ENCODE measurements around the gene MPG.

The MPG gene

DNA sequence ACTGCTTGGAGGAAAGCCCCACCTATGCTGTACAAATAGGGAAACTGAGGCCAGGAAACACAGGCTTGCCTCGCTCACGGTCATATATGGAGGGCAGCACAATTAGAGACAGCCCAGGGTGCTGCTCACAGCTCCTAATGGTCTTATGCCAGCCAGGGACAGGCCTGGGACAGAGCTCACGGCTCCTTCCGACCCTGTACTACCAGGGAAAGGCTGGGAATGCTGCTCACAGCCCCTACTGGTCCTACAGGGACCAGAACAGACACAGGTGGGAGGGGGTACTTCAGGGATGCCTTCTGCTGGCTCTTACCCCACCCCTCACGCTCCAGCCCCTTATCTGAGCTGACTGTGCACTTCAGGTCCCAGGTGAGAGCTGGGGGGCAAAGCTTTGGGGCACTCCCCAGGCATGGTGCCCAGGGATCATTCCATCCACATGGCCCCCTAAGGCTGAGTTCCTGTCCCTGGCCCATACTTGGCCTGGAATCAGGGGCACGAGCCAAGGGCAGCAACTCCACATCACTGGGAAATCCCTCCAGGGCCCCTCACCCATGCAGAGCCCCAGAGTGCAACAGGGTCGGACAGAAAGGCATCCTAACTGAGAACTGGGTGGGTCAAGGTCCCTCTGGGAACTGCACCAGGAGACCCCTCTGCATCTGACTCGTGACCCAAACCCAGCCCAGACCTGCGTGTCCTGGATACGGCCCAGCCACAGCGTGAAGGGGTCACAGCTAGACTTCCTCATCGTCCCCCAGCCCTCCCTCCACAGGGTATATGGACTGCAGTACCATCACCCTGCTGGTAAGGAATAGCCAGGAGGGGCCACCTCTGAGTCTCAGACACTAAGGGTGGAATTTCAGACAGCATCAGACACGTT is 11.5 kb upstream of the MPG start:
- FAIRE-seq, result no peak
- no peak for DNase-seq (ENCODE audit: low spot score)

GRCh38 chr16:67183-67791 is 10.7 kb upstream of the MPG start:
- FAIRE-seq (no peak), DNase-seq (ENCODE audit: low spot score) (no peak)

DNA sequence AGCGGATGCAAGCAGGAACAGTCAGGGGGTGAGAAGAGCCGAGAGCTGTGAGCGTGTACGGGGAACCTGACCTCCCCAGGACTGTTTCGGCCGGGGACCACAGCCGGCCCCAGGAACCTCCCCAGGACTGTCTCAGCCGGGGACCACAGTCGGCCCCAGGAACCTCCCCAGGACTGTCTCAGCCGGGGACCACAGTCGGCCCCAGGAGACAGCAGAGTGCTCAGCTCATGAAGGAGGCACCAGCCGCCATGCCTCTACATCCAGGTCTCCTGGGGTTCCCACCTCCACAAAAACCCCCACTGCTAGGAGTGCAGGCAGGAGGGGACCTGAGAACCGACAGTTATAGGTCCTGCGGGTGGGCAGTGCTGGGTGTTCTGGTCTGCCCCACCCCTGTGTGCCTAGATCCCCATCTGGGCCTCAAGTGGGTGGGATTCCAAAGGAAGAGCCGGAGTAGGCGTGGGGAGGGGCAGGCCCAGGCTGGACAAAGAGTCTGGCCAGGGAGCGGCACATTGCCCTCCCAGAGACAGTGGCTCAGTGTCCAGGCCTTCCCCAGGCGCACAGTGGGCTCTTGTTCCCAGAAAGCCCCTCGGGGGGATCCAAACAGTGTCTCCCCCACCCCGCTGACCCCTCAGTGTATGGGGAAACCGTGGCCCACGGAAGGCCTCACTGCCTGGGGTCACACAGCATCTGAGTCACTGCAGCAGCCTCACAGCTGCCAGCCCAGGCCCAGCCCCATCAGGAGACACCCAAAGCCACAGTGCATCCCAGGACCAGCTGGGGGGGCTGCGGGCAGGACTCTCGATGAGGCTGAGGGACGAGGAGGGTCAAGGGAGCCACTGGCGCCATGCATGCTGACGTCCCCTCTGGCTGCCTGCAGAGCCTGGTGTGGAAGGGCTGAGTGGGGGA is 9.9 kb upstream of the MPG start:
- no peak for FAIRE-seq
- no peak for DNase-seq (ENCODE audit: low spot score)

- no peak for DNase-seq (ENCODE audit: low spot score)
- FAIRE-seq, result no peak
Measured at GRCh38 chr16:69181-69580, 8.8 kb upstream of the MPG start.

DNA sequence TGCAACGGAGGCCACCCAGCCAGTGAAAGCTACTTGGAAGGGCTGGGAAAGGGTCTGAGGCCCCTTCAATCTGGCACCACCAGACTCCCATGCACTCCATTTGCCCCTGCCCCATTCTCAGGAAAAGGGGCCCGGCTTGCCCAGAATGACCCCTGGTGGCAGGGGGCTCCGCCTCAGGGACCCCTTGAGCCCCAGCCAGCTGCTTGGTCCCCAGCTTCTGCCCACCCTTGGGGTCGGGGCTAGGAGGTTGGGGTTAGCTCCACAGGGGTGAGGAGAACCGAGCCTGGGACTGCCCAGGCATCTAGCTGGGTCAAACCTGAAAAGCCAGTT is 6.8 kb upstream of the MPG start:
- FAIRE-seq, result no peak

DNA sequence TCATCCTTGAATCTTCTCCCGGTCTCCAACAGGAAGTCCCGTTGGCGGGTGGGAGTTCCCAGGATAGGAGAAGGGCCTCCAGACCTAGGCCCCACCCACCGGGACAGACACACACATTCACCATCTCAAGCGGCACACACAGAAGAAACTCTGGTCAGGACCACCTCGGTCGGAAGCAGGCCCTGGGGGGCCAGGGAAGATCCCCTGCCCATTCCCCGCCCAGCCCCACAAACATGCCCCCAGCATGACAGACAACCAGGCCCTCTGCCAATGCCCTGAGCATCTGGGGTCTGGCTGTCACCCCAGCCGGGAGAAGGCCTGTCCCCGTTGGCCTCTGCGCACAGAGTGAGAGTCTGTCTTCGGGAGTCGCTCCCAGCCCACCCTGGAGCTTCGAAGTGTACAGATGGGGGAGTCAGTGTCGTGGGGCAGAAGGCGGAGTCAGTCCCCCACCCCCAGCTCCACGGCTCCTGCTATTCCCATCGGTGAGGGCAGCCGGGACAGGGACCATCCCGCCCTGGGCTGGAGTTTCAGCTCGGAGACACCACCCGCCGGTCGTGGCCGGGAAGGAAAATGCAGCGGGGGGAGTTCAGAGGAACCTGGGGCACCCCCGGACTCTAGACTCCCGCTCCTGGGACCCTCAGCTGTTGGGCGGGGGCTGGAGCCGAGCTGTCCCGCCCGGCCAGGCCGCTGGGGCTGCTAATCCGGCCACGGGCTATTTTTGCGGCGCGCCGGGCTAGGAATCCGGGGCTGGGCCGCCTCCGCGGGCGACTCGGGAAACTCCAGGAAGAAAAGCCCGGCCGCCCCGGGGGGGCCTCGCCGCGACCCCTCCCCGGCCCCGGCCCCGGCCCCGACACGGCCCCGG is 6.3 kb upstream of the MPG start:
- FAIRE-seq, result no peak

More for the DNA sequence above, 6.8 kb upstream of the MPG start:
- no peak for DNase-seq (ENCODE audit: low spot score)

DNA sequence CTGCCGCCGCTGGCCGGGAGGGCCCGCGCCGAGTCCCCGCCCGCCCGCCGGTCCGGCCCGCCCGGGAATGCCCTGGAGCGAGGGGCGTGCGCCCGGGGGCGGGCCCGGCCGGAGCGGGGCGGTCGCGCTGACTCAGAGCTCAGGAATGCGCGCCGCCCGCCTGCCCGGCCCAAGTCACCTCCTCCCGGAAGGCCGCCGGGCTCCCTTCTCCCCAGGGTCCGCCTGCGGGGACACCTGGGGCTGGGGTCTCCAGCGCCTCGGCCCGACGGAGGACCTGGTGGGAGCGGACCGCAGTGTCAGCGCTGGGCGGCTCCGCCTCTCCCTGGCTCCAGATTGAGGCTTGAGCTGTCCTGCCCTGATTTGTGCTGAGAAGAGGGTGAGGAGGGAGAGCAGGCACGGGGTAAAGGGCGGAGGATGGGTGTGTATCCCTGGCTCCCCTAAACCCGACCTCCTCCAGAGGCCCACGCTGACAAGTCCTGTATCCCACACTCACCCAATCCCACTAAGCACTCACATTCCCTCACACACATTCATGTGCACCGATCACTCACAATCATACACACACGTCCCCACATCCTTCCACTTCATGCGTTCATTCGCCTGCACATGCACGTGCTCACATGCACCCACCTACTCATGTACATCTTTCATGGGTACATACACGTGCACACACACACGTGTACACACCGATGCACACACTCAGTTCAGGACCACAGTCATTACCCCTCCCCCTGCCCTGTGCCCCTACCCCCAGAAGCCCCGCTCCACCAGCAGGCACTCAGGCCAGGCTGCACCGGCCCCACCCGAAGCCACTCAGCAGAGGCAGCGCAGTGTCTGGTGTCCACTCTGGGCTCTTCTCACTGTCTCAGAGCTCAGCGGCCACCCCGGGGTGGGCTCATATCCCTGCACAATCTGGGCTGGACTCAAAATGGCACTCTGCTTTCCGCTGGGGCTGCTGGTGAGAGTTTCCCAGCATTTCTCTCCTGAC is 5.2 kb upstream of the MPG start, which contains the start of gene RHBDF1:
Gene RHBDF1 (minus strand): TSS at position 71 of the 988 bp plus-strand sequence. CDS start 7,616 bp downstream, outside the sequence.
- peak; percentile 91 for DNase-seq (ENCODE audit: low spot score)

More for the DNA sequence above, 6.3 kb upstream of the MPG start:
- DNase-seq (ENCODE audit: low spot score), result peak; percentile 80

GRCh38 chr16:74051-74746 is 3.8 kb upstream of the MPG start:
- DNase-seq (ENCODE audit: low spot score) (no peak), FAIRE-seq (no peak)

More for the DNA sequence above, 5.2 kb upstream of the MPG start, which contains the start of gene RHBDF1:
- peak; percentile 81 for FAIRE-seq

DNA sequence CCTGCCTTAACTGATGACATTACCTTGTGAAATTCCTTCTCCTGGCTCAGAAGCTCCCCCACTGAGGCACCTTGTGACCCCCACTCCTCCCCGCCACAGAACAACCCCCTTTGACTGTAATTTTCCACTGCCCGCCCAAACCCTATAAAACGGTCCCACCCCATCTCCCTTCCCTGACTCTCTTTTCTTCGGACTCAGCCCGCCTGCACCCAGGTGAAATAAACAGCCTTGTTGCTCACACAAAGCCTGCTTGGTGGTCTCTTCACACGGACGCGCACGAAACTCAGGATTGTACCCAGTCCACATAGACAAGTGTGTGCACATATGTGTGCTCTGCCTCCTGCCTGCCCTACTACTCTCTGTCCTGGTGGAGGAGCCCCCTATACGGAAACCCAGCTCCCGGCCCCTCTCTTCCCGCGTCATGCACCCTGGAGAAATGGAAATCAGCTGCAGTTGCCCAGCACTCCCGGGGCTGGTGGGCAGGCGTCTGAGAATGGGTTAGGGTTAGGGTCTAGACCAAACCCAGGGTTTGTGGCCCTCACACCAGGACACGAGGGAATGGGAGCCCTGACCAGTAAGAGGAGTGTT is 3.2 kb upstream of the MPG start:
- FAIRE-seq (no peak), DNase-seq (ENCODE audit: low spot score) (no peak)

GRCh38 chr16:75580-76501 is 2.2 kb upstream of the MPG start:
- DNase-seq (ENCODE audit: low spot score), result peak; percentile 64
- FAIRE-seq, result no peak

- FAIRE-seq, result peak; percentile 86
Measured at GRCh38 chr16:76535-77272, 1.3 kb upstream of the MPG start.

DNA sequence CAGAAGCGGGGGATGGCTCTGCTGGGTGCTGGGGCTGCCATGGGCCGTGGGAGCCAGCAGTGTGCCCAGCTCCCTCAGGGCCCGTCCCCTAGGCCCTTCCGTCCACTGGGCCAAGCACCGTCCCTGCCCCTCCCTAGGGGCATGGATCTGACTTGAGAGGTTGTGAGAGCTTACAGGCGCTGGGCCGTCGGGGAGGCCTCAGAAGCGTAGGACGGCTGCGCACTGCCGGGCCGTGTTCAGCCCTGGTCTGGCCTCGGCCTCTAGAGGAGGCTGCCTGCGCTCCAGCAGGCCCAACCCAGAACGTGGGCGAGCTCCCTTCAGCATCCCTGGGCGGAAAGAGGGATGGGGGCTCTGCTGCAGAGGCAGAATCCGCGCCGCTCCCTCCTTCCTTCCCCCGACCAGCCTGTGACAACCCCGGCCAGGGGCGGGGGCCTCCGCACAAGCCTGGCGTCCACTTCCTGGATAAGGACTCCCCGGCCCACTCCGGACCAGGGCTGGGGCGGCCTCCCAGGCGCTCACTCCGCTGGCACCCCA is 685 bp upstream of the MPG start:
- DNase-seq (ENCODE audit: low spot score), result peak; percentile 57
- FAIRE-seq, result no peak

More at GRCh38 chr16:76535-77272, 1.3 kb upstream of the MPG start:
- DNase-seq (ENCODE audit: low spot score), result peak; percentile 76

DNA sequence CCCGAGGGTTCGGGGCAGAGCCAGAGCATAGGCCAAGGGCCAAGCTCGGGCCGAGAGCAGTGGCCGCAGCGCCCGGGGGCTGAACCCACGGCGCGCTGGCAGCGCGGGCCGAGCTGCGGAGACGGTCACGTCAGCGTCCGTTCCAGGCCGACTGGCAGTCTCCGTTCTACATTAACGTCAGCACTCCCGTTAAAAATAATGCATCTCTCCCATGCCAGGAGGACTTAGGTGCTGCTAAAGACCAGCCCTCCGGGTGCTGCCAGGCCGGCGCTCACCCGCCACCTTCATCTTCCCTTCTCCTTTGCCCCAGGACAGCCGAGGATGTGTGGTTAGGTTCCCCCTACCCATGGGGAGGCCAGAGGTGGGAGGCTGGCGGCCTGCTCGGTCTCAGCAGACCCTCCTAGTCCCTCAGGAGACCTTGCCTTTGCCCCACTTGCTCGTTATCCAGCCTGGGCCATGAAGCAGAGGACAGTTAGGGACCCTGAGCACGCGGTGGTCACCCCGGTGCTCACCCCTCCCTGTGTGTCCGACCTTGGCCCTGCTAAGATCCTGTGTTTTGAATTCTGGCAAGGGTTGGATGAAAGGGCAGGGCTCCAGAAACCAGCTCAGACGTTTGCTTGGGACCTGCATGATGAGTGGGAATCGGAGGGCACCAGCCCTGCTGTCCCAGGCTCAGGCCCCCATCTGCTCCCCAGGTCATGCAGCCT is 572 bp downstream of the MPG start:
- FAIRE-seq (no peak), DNase-seq (ENCODE audit: low spot score) (no peak)

DNA sequence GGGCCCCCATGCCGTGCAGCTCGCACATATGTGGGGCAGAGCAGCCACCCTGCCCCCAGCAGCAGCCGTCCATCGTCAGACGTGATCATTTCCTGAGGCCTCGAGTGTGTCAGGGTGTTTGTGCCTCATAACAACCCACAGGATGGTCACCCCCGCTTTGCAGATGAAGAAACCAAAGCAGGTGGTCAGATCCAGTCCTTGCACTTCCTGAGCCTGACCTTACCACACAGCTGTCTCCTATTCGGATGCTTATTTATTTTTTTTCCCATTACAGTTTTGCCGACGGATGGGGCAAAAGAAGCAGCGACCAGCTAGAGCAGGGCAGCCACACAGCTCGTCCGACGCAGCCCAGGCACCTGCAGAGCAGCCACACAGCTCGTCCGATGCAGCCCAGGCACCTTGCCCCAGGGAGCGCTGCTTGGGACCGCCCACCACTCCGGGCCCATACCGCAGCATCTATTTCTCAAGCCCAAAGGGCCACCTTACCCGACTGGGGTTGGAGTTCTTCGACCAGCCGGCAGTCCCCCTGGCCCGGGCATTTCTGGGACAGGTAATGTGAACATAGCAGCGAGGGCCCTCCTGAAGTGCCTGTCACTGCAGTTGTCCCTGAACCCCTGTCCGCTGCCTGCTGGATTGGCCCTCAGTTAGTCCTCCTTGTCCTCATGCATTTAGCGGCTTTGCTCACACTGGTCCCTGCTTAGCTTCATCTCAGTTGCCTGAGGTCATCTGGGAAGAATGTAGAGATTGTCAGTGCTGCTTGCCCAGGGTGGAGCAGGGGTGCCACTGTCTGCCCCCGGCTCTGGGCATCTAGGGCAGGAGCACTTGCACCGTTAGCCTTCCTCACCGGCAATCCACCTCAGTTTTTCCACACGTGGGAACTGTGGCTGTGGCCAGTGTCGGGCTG is 1.4 kb downstream of the MPG start:
- DNase-seq (ENCODE audit: low spot score) (no peak), FAIRE-seq (no peak)
